GM12872 (cell line): Measurements from ENCODE around the gene UQCRC1.

ENCODE experiments used
- CTCF ChIP-seq: IDR thresholded peaks from 3 replicates; pipeline ENCODE4 v1.5.1; 2011; ENCODE audit warnings: low read depth, mild to moderate bottlenecking, low read length, moderate library complexity; ENCODE audit not compliant: insufficient read depth

UQCRC1 gene

GRCh38 chr3:48555949-48556795 is 53.3 kb downstream of the UQCRC1 start:
- TF ChIP-seq CTCF = no peak

- TF ChIP-seq CTCF = no peak
Measured at GRCh38 chr3:48555231-48555948, 54.1 kb downstream of the UQCRC1 start.

GRCh38 chr3:48553886-48554845 is 55.3 kb downstream of the UQCRC1 start:
- TF ChIP-seq CTCF = no peak

- TF ChIP-seq CTCF = no peak
Measured at GRCh38 chr3:48553361-48553760, 56.1 kb downstream of the UQCRC1 start.

- TF ChIP-seq CTCF = no peak
Measured at GRCh38 chr3:48552111-48552951, 57.1 kb downstream of the UQCRC1 start.
